ENCODE data around the gene SOX30.

- TF ChIP-seq CTCF (IDR thresholded peaks at IDR 0.05; ENCODE audit: poor library complexity) (no peak), EZH2 (IDR thresholded peaks at IDR 0.05; ENCODE audit: borderline replicate concordance) (no peak)
Observed at GRCh38 chr5:157592594-157592993, 59.6 kb downstream of the SOX30 start.

All from hepatocyte (in vitro differentiated cells).